ENCODE data around the gene GBP1.
"Not testable (repeated sequence)": the region's sequence is repeated elsewhere in the genome, so short reads cannot be mapped to it uniquely, and the experiment has no call there.

The GBP1 gene

DNA sequence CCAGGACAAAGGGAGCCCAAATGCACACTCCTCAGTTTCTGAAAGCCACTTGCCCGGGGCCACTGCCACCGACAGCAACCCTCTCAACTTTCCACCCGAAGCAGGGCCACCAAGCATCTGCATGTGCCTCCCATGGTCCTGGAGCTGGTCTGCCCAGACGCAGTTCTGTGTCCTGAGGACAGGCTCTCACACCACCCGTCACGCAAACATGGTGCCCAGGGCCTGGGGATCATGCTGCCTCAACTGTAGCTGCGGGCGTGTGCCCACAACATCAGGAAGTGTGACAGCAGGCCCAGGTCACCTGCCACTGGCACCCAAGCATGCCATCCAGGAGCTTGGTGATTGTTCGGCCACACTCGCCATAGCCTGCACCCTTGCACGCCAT lies 14.4 kb downstream of the GBP1 start:
- Mint-ChIP-seq H3K27me3 (ENCODE audit: low read depth, poor library complexity) (peaks cover 4% of the 10 kb centered on the region), H3K4me1 (no peaks in the 10 kb centered on the region), H3K27ac (no peak overlapping the region), H3K4me3 (no peak overlapping the region), H3K9me3 (no peaks in the 10 kb centered on the region), H3K36me3 (ENCODE audit: low read depth) (no peaks in the 10 kb centered on the region)
- TF ChIP-seq, protein P1, sequence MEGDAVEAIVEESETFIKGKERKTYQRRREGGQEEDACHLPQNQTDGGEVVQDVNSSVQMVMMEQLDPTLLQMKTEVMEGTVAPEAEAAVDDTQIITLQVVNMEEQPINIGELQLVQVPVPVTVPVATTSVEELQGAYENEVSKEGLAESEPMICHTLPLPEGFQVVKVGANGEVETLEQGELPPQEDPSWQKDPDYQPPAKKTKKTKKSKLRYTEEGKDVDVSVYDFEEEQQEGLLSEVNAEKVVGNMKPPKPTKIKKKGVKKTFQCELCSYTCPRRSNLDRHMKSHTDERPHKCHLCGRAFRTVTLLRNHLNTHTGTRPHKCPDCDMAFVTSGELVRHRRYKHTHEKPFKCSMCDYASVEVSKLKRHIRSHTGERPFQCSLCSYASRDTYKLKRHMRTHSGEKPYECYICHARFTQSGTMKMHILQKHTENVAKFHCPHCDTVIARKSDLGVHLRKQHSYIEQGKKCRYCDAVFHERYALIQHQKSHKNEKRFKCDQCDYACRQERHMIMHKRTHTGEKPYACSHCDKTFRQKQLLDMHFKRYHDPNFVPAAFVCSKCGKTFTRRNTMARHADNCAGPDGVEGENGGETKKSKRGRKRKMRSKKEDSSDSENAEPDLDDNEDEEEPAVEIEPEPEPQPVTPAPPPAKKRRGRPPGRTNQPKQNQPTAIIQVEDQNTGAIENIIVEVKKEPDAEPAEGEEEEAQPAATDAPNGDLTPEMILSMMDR (IDR thresholded peaks at IDR 0.05) = no peak
- DNase-seq = no peak

- not testable (repeated sequence) for H3K9me3 Mint-ChIP-seq; H3K4me1 Mint-ChIP-seq; DNase-seq; H3K36me3 Mint-ChIP-seq (ENCODE audit: low read depth); H3K4me3 Mint-ChIP-seq; H3K27me3 Mint-ChIP-seq (ENCODE audit: low read depth, poor library complexity); H3K27ac Mint-ChIP-seq
Measured at GRCh38 chr1:89049901-89050648, 14.9 kb downstream of the GBP1 start.

- not testable (repeated sequence) for H3K36me3 Mint-ChIP-seq (ENCODE audit: low read depth); DNase-seq; H3K4me3 Mint-ChIP-seq; H3K27me3 Mint-ChIP-seq (ENCODE audit: low read depth, poor library complexity); H3K27ac Mint-ChIP-seq; H3K4me1 Mint-ChIP-seq; H3K9me3 Mint-ChIP-seq
Measured at GRCh38 chr1:89049187-89049586, 15.8 kb downstream of the GBP1 start.

DNA sequence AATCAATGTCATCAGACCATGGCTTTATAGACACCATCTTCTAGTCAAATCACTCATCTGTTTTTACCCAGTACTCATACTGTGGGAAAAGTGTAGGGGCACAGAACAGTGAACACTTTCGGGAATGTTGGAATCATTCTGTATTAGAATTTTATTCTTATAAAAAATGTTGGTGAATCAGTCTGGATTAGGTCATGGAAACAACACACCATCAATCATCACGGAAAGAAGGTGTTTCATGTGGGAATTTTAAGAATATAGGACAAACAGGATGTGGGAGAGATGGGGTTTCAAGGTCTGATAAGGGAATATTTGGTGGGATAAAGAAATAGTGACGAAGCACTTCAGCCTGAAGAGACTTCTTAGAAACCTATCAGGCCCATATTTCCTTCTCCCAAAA lies 17.3 kb downstream of the GBP1 start:
- no peak for DNase-seq
- Mint-ChIP-seq H3K4me1 (no peaks in the 10 kb centered on the region), H3K4me3 (no peak overlapping the region), H3K27me3 (ENCODE audit: low read depth, poor library complexity) (peaks cover 3% of the 10 kb centered on the region), H3K27ac (no peak overlapping the region), H3K9me3 (peaks cover 3% of the 10 kb centered on the region), H3K36me3 (ENCODE audit: low read depth) (no peaks in the 10 kb centered on the region)
- TF ChIP-seq, protein P1 (IDR thresholded peaks at IDR 0.05) = no peak

- H3K27me3 Mint-ChIP-seq (ENCODE audit: low read depth, poor library complexity); H3K4me1 Mint-ChIP-seq; H3K36me3 Mint-ChIP-seq (ENCODE audit: low read depth); H3K4me3 Mint-ChIP-seq; H3K27ac Mint-ChIP-seq; DNase-seq; H3K9me3 Mint-ChIP-seq: not testable (repeated sequence)
Measured at GRCh38 chr1:89046318-89047183, 18.5 kb downstream of the GBP1 start.

- no peaks in the 10 kb centered on the region for H3K4me1 Mint-ChIP-seq
- H3K36me3 Mint-ChIP-seq (ENCODE audit: low read depth) = no peaks in the 10 kb centered on the region
- DNase-seq = no peak
- no peak overlapping the region for H3K27ac Mint-ChIP-seq
- peaks cover 3% of the 10 kb centered on the region for H3K9me3 Mint-ChIP-seq
- peaks cover 3% of the 10 kb centered on the region for H3K27me3 Mint-ChIP-seq (ENCODE audit: low read depth, poor library complexity)
- H3K4me3 Mint-ChIP-seq = no peak overlapping the region
- TF ChIP-seq, protein P1 (IDR thresholded peaks at IDR 0.05) = no peak
Measured at GRCh38 chr1:89044970-89045721, 19.9 kb downstream of the GBP1 start.

DNA sequence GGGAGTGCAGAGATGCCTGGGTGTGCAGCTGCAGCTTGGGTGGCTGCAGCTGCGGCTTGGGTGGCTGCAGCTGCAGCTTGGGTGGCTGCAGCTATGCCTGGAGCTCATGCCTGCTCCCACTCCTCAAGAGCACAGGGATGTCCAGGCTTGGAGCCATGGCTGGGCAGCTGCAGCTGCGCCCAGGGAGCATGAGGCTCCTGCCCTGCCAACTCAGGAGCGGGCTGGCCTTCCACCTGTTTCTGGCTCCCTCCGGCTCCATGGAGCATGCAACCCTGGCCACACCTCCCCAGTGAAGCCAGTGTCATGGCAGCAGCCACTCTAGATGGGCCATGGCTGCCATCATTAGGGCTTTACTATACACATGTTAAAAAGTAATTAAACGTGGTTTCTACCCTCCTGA lies 21.1 kb downstream of the GBP1 start:
- H3K27me3 Mint-ChIP-seq (ENCODE audit: low read depth, poor library complexity) = peaks cover 9% of the 10 kb centered on the region
- H3K4me3 Mint-ChIP-seq = no peak overlapping the region
- no peak overlapping the region for H3K27ac Mint-ChIP-seq
- peaks cover 3% of the 10 kb centered on the region for H3K9me3 Mint-ChIP-seq
- H3K4me1 Mint-ChIP-seq = no peaks in the 10 kb centered on the region
- TF ChIP-seq, protein P1 (IDR thresholded peaks at IDR 0.05) = no peak
- H3K36me3 Mint-ChIP-seq (ENCODE audit: low read depth) = no peaks in the 10 kb centered on the region
- DNase-seq = no peak
